Measurements from ENCODE around the gene SMTN. TPM values are rescaled to one million over a fixed set of nuclear protein-coding genes. Genes with fewer than 3 reads are reported as not detected.

The SMTN gene
- total RNA-seq, 4 donors from 2014 or later, result 16.6 to 107 (median 19.4) TPM

DNA sequence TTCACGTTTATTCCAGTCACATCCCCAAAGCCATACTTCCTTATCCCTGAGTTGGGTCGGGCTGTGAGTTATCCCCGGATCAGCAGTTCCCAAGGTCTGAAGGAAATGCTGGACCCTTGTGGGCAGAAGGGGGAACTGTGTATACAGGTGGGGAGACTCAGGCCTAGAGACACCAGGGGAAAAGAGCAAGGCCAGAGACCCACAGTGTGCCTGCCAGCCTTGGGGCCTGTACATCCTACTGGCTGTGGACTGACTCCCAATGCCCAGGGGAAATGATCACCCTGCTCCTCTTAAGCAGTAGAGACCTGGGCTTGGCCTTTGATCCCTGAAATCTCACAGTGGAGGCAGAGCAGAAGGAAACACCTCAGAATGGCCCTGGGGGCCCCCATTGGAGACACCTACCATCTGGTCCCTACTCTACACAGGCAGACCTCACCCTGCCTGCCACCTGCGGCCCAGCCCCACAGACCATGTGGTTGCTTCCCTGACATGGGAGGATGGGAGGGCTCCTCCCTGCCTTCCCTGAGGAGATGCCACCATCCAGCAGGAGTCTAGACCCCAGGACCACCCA, 25.0 kb downstream of the SMTN start:
- TF ChIP-seq, protein P1, sequence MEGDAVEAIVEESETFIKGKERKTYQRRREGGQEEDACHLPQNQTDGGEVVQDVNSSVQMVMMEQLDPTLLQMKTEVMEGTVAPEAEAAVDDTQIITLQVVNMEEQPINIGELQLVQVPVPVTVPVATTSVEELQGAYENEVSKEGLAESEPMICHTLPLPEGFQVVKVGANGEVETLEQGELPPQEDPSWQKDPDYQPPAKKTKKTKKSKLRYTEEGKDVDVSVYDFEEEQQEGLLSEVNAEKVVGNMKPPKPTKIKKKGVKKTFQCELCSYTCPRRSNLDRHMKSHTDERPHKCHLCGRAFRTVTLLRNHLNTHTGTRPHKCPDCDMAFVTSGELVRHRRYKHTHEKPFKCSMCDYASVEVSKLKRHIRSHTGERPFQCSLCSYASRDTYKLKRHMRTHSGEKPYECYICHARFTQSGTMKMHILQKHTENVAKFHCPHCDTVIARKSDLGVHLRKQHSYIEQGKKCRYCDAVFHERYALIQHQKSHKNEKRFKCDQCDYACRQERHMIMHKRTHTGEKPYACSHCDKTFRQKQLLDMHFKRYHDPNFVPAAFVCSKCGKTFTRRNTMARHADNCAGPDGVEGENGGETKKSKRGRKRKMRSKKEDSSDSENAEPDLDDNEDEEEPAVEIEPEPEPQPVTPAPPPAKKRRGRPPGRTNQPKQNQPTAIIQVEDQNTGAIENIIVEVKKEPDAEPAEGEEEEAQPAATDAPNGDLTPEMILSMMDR (IDR thresholded peaks at IDR 0.05; ENCODE audit: low read depth), result no peak

- TF ChIP-seq, protein P1 (IDR thresholded peaks at IDR 0.05; ENCODE audit: low read depth), result no peak
These were observed 25.6 kb downstream of the SMTN start for GRCh38 chr22:31106731-31107177.

- TF ChIP-seq, protein P1 (IDR thresholded peaks at IDR 0.05; ENCODE audit: low read depth), result no peak
These were observed 26.2 kb downstream of the SMTN start, which contains the start of gene SELENOM for GRCh38 chr22:31107178-31107893. TSS of gene SELENOM (minus strand) at chr22:31107568. CDS start at chr22:31107505, 63 bp downstream.

- TF ChIP-seq, protein P1 (IDR thresholded peaks at IDR 0.05; ENCODE audit: low read depth), result no peak
These were observed 26.7 kb downstream of the SMTN start for GRCh38 chr22:31107894-31108218.

DNA sequence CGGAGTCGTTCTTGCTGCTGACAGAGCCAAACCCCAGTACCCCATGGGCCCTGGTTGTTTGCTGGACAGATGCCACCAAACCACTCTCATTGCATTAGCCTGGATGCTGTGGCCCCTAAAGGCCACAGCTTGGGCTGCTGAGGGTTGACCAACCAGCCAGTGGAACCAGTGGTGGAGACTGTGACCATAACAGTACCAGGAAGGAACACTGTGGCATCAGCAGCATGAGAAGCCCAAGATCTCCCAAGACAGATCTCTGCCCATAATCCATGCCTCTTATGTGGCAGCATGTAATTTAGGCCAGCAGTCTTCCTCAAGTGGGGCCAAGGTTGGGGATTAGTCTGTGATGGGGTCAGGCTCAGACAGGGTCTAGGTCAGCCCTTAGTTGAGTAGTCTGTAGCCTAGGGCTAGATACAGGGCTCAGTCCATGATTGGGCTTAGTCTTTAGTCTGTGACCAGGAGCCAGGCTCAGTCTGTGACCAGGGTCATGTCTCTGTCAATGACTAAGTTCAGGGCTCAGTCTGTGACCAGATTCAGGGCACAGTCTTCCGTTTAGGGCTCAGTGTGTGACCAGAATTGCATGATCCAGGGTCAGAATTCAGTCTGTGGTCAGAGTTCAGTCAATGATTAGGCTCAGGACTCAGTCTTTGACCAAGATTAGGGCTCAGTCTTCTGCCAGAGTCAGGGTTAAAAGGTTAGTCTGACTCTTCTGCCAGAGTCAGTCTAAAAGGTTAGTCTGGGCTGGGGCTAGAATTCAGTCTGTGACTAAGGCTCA, 37.1 kb downstream of the SMTN start:
- TF ChIP-seq, protein P1 (IDR thresholded peaks at IDR 0.05; ENCODE audit: low read depth), result no peak

DNA sequence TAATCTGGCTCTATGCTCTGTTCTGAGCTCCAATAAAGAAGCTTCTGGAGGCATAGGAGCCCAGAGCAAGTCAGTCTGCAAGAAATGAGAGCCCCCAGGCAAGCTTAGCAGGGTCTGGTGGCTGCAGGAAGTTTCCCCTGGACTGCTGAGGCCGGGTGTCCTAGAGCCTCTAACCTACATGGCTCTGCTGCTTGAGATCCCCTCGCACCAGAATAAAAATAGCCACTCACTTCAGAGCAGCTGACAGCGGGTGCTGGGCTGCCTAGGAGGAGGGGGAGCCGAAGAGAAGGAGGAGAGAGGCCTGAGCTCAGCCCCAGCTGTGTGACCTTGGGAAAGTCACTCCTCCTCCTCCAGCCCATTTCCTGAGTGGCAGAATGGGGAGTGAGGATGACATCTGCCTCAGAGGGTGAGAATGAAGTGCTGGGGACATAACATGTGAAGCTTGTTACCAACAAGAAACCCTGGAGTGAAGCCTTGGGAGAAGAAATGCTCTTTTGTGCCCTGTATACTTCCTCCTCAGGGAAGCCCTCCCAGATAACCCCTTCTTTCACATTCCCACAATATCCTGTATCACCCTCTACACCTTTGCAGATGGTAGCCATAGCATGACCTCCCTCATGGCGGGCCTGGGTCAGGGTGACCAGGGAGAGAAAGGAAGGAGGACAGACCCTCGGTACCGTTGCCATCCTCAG, 38.1 kb downstream of the SMTN start:
- TF ChIP-seq, protein P1 (IDR thresholded peaks at IDR 0.05; ENCODE audit: low read depth), result no peak
